22Rv1 (cell line): ENCODE measurements around the gene PLB1.
"Not testable (repeated sequence)": the region's sequence is repeated elsewhere in the genome, so short reads cannot be mapped to it uniquely, and the experiment has no call there.

Experiments
- H3K27ac ChIP-seq: fragments of 450-650 bp; 2 replicates; pipeline ENCODE4 v1.5.1; 2017
- CTCF ChIP-seq: fragments of 450-650 bp; IDR thresholded peaks from 2 replicates; pipeline ENCODE4 v1.5.1; 2017; ENCODE audit warnings: mild to moderate bottlenecking
- ZFX ChIP-seq: fragments of 450-650 bp; IDR thresholded peaks from 2 replicates; pipeline ENCODE4 v1.6.1; 2017; ENCODE audit warnings: antibody characterized with exemption, borderline replicate concordance

The PLB1 gene

GRCh38 chr2:28469947-28470535, 25.8 kb upstream of the PLB1 start:
- TF ChIP-seq CTCF (no peak), ZFX (no peak)

DNA sequence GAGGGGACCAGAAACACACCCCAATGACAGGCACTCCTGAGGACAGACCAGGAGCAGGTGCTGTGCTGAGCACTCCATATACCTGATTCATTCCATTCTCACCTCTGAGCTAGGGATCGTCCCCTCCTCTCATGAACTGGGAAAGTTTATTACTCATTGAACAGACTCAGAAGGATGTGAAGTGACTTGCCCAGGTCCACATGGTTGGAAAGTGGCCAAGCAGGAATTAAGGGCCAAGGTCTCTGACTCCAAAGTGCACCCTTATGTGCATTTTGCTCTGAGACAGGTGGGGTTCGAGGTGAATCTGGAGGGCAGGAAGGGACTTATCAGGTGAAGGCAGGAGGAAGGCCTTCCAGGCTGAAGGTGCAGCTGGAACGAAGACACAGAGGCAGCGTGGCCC, 25.1 kb upstream of the PLB1 start:
- no peak overlapping the region for H3K27ac ChIP-seq
- no peak for TF ChIP-seq CTCF
- TF ChIP-seq ZFX = no peak

More at GRCh38 chr2:28469947-28470535, 25.8 kb upstream of the PLB1 start:
- H3K27ac ChIP-seq = no peak overlapping the region

- H3K27ac ChIP-seq = no peak overlapping the region
- TF ChIP-seq CTCF (no peak), ZFX (no peak)
Observed at GRCh38 chr2:28471214-28471613, 24.6 kb upstream of the PLB1 start.

DNA sequence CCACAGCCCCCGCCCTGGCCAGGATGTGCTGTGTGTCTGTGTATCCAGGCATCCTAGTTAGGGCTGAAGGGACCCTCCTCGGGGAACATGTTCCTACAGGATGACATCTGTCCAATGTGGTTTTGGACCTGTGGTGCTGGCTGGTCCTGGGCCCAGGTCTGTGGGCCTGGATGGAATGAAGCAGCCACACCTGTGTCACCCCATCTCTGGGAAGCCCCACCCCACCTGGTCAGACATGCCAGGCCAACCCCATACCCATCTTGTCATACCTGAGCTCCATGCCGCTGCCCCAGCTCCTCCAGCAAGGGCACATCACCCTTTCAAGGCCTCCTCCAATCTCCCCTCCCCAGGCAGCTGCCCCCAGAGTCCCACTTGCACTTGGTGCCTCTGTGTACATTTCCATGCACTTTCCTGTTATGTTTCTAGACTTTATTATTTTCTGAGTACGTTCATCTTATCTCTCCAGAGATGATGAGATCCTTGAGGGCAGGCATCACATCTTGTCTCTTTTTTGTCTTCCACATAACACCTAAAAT, 24.1 kb upstream of the PLB1 start:
- no peak for TF ChIP-seq ZFX
- no peak for TF ChIP-seq CTCF
- H3K27ac ChIP-seq = no peak overlapping the region

- not testable (repeated sequence) for H3K27ac ChIP-seq
Observed at GRCh38 chr2:28472641-28473040, 23.2 kb upstream of the PLB1 start.

GRCh38 chr2:28475088-28475595, 20.7 kb upstream of the PLB1 start:
- no peak overlapping the region for H3K27ac ChIP-seq
- no peak for TF ChIP-seq ZFX

DNA sequence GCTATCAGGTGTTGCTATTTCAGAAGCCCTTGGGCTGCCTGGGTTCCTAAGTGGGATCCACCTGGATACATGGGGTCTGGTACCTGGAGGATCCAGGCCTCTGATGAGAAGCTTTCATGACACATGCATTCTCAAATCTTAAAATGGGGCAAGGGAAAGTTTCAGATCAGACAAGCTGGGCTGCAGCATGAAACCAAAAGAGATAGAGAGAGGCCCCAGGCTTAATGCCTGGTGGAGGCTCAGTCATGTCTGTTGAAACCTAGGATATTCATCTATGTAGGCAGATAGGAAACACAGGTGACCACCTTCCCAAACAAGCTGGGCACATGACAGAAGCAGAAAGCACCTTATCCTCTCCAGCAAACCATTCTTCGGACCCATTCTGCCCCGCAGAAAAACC, 18.8 kb upstream of the PLB1 start:
- no peak overlapping the region for H3K27ac ChIP-seq
- TF ChIP-seq ZFX = no peak
- TF ChIP-seq CTCF = no peak

GRCh38 chr2:28477645-28478044, 18.2 kb upstream of the PLB1 start:
- TF ChIP-seq CTCF = no peak
- no peak for TF ChIP-seq ZFX
- H3K27ac ChIP-seq = no peak overlapping the region
